ENCODE data around the gene PRRT1B. TPM values are rescaled to one million over a fixed set of nuclear protein-coding genes. Genes with fewer than 3 reads are reported as not detected.

PRRT1B gene
- 0.93 TPM for total RNA-seq

GRCh38 chr9:131545003-131545785 is at the start of gene PRRT1B:
Gene PRRT1B, plus strand, starts transcription at chr9:131545523. Its CDS starts 93 bp downstream, at chr9:131545616.

GRCh38 chr9:131502781-131503625 is 42.3 kb upstream of the PRRT1B start, which contains the start of gene POMT1:
Gene POMT1, plus strand, starts transcription at chr9:131502918. Its CDS starts 1,301 bp downstream, at chr9:131504219.

GRCh38 chr9:131530920-131531832 is 14.1 kb upstream of the PRRT1B start, which contains the start of gene UCK1:
Gene UCK1, minus strand, starts transcription at chr9:131531263. Its CDS starts 89 bp downstream, at chr9:131531174.

Other genes starting within 250 kb of the PRRT1B start
- gene PRRC2B, start 151.4 kb upstream of the PRRT1B start, total RNA-seq, result 151 TPM
- gene POMT1, start 42.6 kb upstream of the PRRT1B start, total RNA-seq, result 35.9 TPM
- 26.9 TPM for gene UCK1, start 14.3 kb upstream of the PRRT1B start, total RNA-seq
- 36.5 TPM for gene RAPGEF1, start 194.6 kb downstream of the PRRT1B start, total RNA-seq

All from metanephros (tissue), 1 donor.